Measurements from ENCODE around the gene GLS2.

GLS2 gene

GRCh38 chr12:56437430-56438176 lies 50.4 kb downstream of the GLS2 start:
- no peak for DNase-seq (ENCODE audit: low read depth)

GRCh38 chr12:56434828-56435227 lies 53.1 kb downstream of the GLS2 start:
- DNase-seq (ENCODE audit: low read depth) = no peak

GRCh38 chr12:56431850-56432249 lies 56.1 kb downstream of the GLS2 start:
- peak; percentile 13 for DNase-seq (ENCODE audit: low read depth)

DNA sequence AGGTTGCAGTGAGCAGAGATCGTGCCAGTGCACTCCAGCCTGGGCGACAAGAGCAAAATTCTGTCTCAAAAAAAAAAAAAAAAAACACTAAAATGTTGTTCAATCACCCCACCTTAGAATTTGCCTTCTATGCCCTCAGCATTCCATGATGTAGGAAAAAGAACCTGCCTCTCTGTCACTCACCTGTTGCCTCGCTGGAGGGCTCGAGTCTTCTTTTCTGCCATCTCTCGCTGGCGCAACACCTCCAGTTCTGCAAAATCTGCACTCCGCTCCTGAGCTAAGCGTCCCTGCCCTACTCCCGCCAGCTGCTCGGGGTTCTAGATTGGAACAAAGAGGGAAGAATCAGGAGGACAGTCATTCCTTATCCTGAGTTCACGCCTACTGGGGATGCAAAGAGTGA lies 56.7 kb downstream of the GLS2 start:
- no peak for DNase-seq (ENCODE audit: low read depth)

DNA sequence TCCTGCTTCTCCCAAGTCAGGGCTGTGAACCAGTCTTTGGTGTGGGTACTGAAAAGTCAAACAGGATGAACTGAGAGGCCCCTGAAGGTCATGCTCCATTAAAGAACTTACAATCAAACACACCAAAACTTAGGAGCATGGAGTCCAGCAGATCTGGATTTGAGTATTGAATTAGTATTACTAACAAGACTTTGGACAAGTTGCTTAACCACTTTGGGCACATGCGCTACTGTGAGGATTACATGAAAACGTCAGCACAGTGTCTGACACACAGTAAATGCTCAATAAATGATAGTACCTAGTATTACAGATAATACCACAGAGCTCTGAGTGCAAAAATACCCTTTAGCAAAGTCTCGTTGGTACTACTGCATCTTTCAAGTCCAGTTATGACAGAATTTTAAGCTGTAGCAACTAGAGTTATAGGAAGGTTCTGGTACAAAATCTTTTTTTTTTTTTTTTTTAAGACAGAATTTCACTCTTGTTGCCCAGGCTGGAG lies 62.0 kb downstream of the GLS2 start:
- DNase-seq (ENCODE audit: low read depth) = no peak

DNA sequence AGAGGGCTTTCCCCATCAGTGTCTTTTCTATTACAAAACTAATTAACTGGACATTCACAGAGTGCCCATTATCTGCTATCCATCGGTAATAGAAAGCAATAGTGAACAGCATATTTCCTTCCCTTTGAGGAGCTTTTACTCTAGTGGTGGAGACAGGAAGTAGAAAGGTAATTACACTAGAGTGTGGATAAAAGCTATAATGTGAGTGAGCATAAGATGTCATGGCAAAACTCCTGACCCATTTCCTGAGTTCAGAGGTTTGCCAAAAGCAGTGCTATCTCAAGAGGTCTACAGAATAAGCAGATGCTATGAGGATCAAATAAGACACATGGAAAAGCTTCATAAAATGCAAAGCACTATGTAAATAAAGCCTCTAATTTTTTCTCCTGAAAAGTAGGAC lies 62.8 kb downstream of the GLS2 start:
- no peak for DNase-seq (ENCODE audit: low read depth)
